Endothelial cell of umbilical vein (primary cell): Measurements from ENCODE around the gene C1QB. TPM values are rescaled to one million over a fixed set of nuclear protein-coding genes. Genes with fewer than 3 reads are reported as not detected.

ENCODE experiments used
- BruUV-seq: library from RNA; stranded (reverse); fragments of 400-500 nt; replicated peaks from 2 replicates; lab custom pipeline; 2021; lab: Mats Ljungman, UMichigan
- CTCF ChIA-PET: fragments of 300-600, 350-600 bp; sonication (Branson Sonifier 250); formaldehyde crosslinking; loops from one replicate; lab custom pipeline; 2021; ENCODE audit warnings: antibody characterized with exemption, inconsistent platforms; lab: Charles Lee
- POLR2A ChIA-PET: fragments of 300-600, 350-600 bp; sonication (Branson Sonifier 250); formaldehyde crosslinking; loops from one replicate; lab custom pipeline; 2021; ENCODE audit warnings: antibody characterized with exemption, inconsistent platforms; lab: Charles Lee
- DNase-seq: peaks from one replicate; pipeline ENCODE4 v3.0.0-alpha.2; 2011; ENCODE audit warnings: low read depth, low spot score
- FAIRE-seq: peaks from 2 replicates; lab custom pipeline; 2011; peaks lifted over from hg19 to GRCh38; lab: Jason Lieb, UNC
- H2AFZ ChIP-seq: 2 replicates; pipeline ENCODE4 v1.6.0; 2012; ENCODE audit warnings: low read depth, low read length, control low read depth, inconsistent platforms
- H3K27ac ChIP-seq: 2 replicates; pipeline ENCODE4 v1.5.1; 2011; ENCODE audit warnings: low read depth, mild to moderate bottlenecking, control low read depth, low read length, moderate library complexity; ENCODE audit not compliant: insufficient read depth
- H3K27me3 ChIP-seq, 2 experiments: 2 replicates each; pipeline versions ENCODE4 v1.6.0 to v1.6.1; 2011; ENCODE audit warnings: low read length in 2 of 2, mixed read lengths in 1 of 2; ENCODE audit not compliant: control insufficient read depth in 2 of 2, insufficient read depth in 2 of 2
- H3K36me3 ChIP-seq, 2 experiments: 2 replicates in 1 of 2; 3 replicates in 1 of 2; pipeline ENCODE4 v1.5.1; 2011; ENCODE audit warnings: low read length in 2 of 2, mild to moderate bottlenecking in 1 of 2, moderate library complexity in 1 of 2; ENCODE audit not compliant: control insufficient read depth in 2 of 2, insufficient read depth in 2 of 2; ENCODE audit errors: extremely low read depth in 1 of 2
- H3K4me1 ChIP-seq: 3 replicates; pipeline ENCODE4 v1.5.1; 2011; ENCODE audit warnings: mild to moderate bottlenecking, low read length; ENCODE audit not compliant: control insufficient read depth, insufficient read depth; ENCODE audit errors: extremely low read depth
- H3K4me2 ChIP-seq: 2 replicates; pipeline ENCODE4 v1.6.1; 2011; ENCODE audit warnings: low read length, control low read depth, mixed read lengths; ENCODE audit not compliant: insufficient read depth
- H3K4me3 ChIP-seq, 3 experiments: fragments of 200-600 bp in 1 of 3; sonication (generic), shearing (Covaris generic) in 1 of 3; replicated peaks in 1 of 3; 2 replicates each; pipeline ENCODE4 v1.5.1; 2011 to 2016; ENCODE audit warnings: control low read depth in 3 of 3, low read length in 3 of 3, mild to moderate bottlenecking in 2 of 3, inconsistent platforms in 1 of 3, low read depth in 1 of 3, moderate library complexity in 1 of 3; ENCODE audit not compliant: insufficient read depth in 1 of 3
- H3K79me2 ChIP-seq: 2 replicates; pipeline ENCODE4 v1.6.0; 2012; ENCODE audit warnings: low read length, inconsistent platforms; ENCODE audit not compliant: control insufficient read depth, insufficient read depth
- H3K9ac ChIP-seq: replicated peaks from 2 replicates; pipeline ENCODE3; 2011; ENCODE audit warnings: low read length, control low read depth; ENCODE audit not compliant: insufficient read depth; ENCODE audit errors: extremely low read depth
- H3K9me1 ChIP-seq: replicated peaks from 3 replicates; pipeline ENCODE4 v1.6.0; 2011; ENCODE audit warnings: mild to moderate bottlenecking, low read length; ENCODE audit not compliant: control insufficient read depth, insufficient read depth; ENCODE audit errors: extremely low read depth
- H3K9me3 ChIP-seq: replicated peaks from 2 replicates; pipeline ENCODE4 v1.5.1; 2012; ENCODE audit warnings: low read length, inconsistent platforms; ENCODE audit not compliant: control insufficient read depth, insufficient read depth
- H4K20me1 ChIP-seq: replicated peaks from 2 replicates; pipeline ENCODE3; 2011; ENCODE audit warnings: mild to moderate bottlenecking, low read length; ENCODE audit not compliant: control insufficient read depth, insufficient read depth; ENCODE audit errors: extremely low read depth
- EZH2 ChIP-seq: IDR thresholded peaks from 2 replicates; pipeline ENCODE4 v1.6.1; 2012; ENCODE audit warnings: borderline replicate concordance, low read depth, mild to moderate bottlenecking, moderate library complexity, low read length, inconsistent platforms; ENCODE audit not compliant: severe bottlenecking
- FOS ChIP-seq: IDR thresholded peaks from 2 replicates; pipeline ENCODE4 v1.6.1; 2011; ENCODE audit warnings: mild to moderate bottlenecking, low read length, moderate library complexity, borderline replicate concordance; ENCODE audit not compliant: insufficient read depth
- GATA2 ChIP-seq: IDR thresholded peaks from 2 replicates; pipeline ENCODE4 v1.7.0; 2011; ENCODE audit warnings: low read depth, mild to moderate bottlenecking, moderate library complexity, mixed read lengths, low read length; ENCODE audit not compliant: insufficient read length, insufficient read depth
- JUN ChIP-seq: IDR thresholded peaks from 2 replicates; pipeline ENCODE4 v1.6.1; 2011; ENCODE audit warnings: borderline replicate concordance, low read depth; ENCODE audit not compliant: insufficient read length, insufficient read depth
- MAX ChIP-seq: IDR thresholded peaks from 2 replicates; pipeline ENCODE4 v1.6.1; 2011; ENCODE audit not compliant: insufficient read depth, insufficient read length
- MYC ChIP-seq: IDR thresholded peaks from one replicate; pipeline ENCODE4 v1.6.1; 2011; ENCODE audit warnings: mild to moderate bottlenecking, low read depth, low read length
- POLR2A ChIP-seq: IDR thresholded peaks from 2 replicates; pipeline ENCODE4 v1.6.1; 2012; ENCODE audit warnings: low read depth, mild to moderate bottlenecking, control low read depth, low read length
- POLR2AphosphoS5 ChIP-seq: IDR thresholded peaks from 2 replicates; pipeline ENCODE4 v1.6.1; 2012; ENCODE audit warnings: low read depth, mild to moderate bottlenecking, control low read depth, low read length, moderate library complexity; ENCODE audit not compliant: insufficient read depth
- dilution Hi-C: fragments of 300-500 bp; cut with MboI; formaldehyde crosslinking; loops from one replicate; pipeline ENCODE4 v1.15.0; 2019; ENCODE audit warnings: low sequenced_read_pairs; ENCODE audit not compliant: extremely low pct_ligation_motif_present
- intact Hi-C: fragments of 100-400 bp; cut with micrococcal nuclease; formaldehyde crosslinking; loops from one replicate; pipeline ENCODE4 v1.10.0; 2022
- polyA plus RNA-seq, 4 experiments: library from polyadenylated mRNA; depleted of rRNA in 3 of 4; stranded (reverse) in 3 of 4; unstranded in 1 of 4; fragments of >200 nt; gene quantifications; 2 replicates each; pipeline versions ENCODE4 v1.2.1 to v1.2.3, GENCODE V29; 2011 to 2012; ENCODE audit warnings: missing spikeins in 1 of 4
- total RNA-seq: library from RNA; stranded (reverse); gene quantifications from 2 replicates; pipeline ENCODE4 v1.2.3, GENCODE V29; 2021
- TF ChIP-seq, protein P1 (sequence below), 2 donors: IDR thresholded peaks; 1 replicate in 1 of 2; 2 replicates in 1 of 2; pipeline ENCODE4 v1.5.1; 2011; ENCODE audit warnings: low read length in 2 of 2, mild to moderate bottlenecking in 2 of 2, moderate library complexity in 2 of 2, control low read depth in 1 of 2, inconsistent platforms in 1 of 2, low read depth in 1 of 2; ENCODE audit not compliant: insufficient read depth in 1 of 2; ENCODE audit errors: extremely low read depth in 1 of 2

Gene C1QB
- total and polyA plus RNA-seq, 2 donors (not counting 3 experiments of a cell fraction or from before 2014, with no cell fraction given) = not detected

- no peak overlapping the region for H3K9ac ChIP-seq
- H3K27ac ChIP-seq = no peak overlapping the region
- no TSS peak for BruUV-seq
- no peaks in the 10 kb centered on the region for H3K9me3 ChIP-seq
- no peak overlapping the region for H2AFZ ChIP-seq
- no peaks in the 10 kb centered on the region for H3K36me3 ChIP-seq
- ChIA-PET POLR2A (no interaction called here), CTCF (no interaction called here)
- no peak for FAIRE-seq
- dilution Hi-C loops = no loop called here
- no peak overlapping the region for H3K4me2 ChIP-seq
- H3K4me1 ChIP-seq = no peaks in the 10 kb centered on the region
- no peaks in the 10 kb centered on the region for H4K20me1 ChIP-seq
- no peaks in the 10 kb centered on the region for H3K79me2 ChIP-seq
- intact Hi-C loops = no loop called here
- H3K4me3 ChIP-seq = no peak overlapping the region
- no peak for DNase-seq
- H3K27me3 ChIP-seq = peaks cover 0 to 2% of the 10 kb centered on the region in 2 experiments
- H3K9me1 ChIP-seq = no peaks in the 10 kb centered on the region
- TF ChIP-seq POLR2A = no peak
- no peak for TF ChIP-seq JUN
- no peak for TF ChIP-seq MAX
- no peak for TF ChIP-seq FOS
- TF ChIP-seq, protein P1, sequence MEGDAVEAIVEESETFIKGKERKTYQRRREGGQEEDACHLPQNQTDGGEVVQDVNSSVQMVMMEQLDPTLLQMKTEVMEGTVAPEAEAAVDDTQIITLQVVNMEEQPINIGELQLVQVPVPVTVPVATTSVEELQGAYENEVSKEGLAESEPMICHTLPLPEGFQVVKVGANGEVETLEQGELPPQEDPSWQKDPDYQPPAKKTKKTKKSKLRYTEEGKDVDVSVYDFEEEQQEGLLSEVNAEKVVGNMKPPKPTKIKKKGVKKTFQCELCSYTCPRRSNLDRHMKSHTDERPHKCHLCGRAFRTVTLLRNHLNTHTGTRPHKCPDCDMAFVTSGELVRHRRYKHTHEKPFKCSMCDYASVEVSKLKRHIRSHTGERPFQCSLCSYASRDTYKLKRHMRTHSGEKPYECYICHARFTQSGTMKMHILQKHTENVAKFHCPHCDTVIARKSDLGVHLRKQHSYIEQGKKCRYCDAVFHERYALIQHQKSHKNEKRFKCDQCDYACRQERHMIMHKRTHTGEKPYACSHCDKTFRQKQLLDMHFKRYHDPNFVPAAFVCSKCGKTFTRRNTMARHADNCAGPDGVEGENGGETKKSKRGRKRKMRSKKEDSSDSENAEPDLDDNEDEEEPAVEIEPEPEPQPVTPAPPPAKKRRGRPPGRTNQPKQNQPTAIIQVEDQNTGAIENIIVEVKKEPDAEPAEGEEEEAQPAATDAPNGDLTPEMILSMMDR (IDR thresholded peaks at IDR 0.05; ENCODE audit: extremely low read depth in 1 of 2, insufficient read depth in 1 of 2, low read depth in 1 of 2, low read length in 2 of 2) = no peak
- no peak for TF ChIP-seq MYC
- no peak for TF ChIP-seq POLR2AphosphoS5
- TF ChIP-seq GATA2 = no peak
- no peak for TF ChIP-seq EZH2
Observed at GRCh38 chr1:22618056-22618455, 35.0 kb upstream of the C1QB start.
